Endothelial cell of hepatic sinusoid (primary cell): ENCODE data around the gene NUP133.
"Not testable (repeated sequence)": the region's sequence is repeated elsewhere in the genome, so short reads cannot be mapped to it uniquely, and the experiment has no call there.

Source experiments
- in situ Hi-C: cut with HindIII; loops from 2 replicates; pipeline ENCODE4 v1.10.0; 2017; ENCODE audit warnings: low sequenced_read_pairs

NUP133 gene

DNA sequence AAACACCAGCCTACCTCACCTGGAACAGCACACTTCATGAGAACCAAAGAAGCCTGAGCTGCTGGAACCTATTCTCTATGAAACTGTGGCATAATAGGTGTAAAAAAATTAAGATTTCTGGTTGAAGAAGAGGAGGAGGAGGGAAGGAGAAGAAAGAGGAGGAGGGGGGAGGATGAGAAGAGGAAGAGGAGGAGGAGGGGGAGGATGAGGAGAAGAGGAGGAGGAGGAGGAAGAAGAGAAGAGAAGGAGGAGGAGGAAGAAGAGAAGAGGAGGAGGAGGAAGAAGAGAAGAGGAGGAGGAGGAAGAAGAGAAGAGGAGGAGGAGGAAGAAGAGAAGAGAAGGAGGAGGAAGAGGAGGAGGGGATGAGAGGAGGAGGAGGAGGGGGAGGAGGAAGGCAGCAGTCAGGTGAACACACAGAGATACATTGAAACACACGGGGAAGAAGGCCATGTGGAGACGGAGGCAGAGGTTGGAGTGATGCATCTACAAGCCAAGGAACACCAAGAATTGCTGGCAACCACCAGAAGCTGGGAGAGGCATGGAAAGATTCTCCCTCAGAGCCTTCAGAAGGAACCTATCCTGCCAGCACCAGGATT is 82.5 kb downstream of the NUP133 start:
- in situ Hi-C loops = no loop called here

DNA sequence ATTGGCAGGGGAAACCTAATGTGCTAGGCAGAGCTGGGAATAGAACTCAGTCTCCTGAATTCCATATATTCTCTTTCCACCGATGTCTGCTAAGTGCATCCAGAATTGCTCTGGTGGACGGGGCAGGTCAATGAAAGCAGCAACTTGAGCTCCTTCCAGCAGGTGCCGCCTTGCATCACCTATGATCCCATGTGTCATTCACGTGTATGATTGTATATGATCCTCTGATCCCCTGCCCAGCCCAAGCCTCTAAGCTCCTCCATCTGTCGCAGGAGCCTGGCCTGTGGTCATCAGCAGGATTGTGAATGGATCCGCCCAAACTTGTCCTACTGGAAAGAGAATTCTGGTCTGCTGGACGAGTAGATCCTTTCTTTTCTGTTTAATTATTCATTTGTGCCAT is 87.4 kb downstream of the NUP133 start:
- in situ Hi-C loops = no loop called here

DNA sequence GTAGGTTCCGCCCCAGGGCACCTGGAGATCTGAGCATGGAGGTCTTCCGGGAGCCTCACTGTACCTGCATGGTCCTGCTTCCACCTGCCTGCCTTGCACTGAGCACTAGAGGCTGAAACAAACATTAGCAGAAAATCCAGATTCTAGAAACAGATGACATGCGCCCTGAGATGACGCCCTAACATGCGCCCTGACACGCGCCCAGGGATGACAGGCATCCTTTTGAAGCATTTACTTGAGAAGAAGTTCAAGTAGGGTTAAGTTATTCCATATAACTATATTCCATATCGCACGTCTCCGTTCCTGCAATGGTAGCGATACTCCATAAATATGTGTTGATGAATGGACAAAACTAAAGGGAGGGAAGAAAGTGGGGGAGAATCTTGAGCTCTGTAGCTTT is 87.9 kb downstream of the NUP133 start:
- in situ Hi-C loops = no loop called here

DNA sequence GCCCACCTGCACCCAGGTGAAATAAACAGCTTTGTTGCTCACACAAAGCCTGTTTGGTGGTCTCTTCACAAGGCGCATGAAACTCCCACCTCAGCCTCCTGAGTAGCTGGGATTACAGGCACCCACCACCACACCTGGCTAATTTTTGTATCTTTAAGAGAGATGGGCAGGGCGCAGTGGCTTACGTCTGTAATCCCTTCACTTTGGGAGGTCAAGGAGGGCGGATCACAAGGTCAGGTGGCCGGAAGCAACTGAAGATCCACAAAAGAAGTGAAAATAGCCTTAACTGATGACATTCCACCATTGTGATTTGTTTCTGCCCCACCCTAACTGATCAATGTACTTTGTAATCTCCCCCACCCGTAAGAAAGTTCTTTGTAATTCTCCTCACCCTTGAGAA is 89.6 kb downstream of the NUP133 start:
- in situ Hi-C loops = not testable (repeated sequence)

DNA sequence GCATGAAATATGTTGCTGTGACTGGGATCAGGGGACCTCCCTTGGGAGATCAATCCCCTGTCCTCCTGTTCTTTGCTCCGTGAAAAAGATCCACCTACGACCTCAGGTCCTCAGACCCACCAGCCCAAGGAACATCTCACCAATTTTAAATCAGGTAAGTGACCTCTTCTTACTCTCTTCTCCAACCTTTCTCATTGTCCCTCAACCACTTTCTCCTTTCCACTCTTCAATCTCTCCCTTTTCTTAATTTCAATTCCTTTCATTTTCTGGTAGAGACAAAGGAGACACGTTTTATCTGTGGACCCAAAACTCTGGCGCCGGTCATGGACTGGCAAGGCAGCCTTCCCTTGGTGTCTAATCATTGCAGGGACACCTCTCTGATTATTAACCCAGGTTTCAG is 95.3 kb downstream of the NUP133 start:
- in situ Hi-C loops = not testable (repeated sequence)

DNA sequence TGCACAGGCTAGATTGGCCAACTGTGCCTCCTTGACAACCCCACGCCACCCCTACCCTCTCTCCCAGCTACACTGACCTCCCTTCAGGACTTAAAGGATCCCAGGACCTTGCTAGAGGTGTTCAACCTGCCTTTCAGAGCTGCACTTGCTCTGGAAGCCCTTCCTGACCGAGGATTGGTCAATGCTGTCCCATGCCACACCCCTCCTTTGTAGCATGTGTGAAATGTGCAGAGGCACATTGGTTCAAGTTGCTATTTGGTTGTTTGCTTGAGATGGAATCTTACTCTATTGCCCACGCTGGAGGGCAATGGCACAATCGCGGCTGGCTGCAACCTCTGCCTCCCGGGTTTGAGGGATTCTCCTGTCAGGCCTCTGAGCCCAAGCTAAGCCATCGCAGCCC is 96.1 kb downstream of the NUP133 start:
- in situ Hi-C loops = no loop called here

DNA sequence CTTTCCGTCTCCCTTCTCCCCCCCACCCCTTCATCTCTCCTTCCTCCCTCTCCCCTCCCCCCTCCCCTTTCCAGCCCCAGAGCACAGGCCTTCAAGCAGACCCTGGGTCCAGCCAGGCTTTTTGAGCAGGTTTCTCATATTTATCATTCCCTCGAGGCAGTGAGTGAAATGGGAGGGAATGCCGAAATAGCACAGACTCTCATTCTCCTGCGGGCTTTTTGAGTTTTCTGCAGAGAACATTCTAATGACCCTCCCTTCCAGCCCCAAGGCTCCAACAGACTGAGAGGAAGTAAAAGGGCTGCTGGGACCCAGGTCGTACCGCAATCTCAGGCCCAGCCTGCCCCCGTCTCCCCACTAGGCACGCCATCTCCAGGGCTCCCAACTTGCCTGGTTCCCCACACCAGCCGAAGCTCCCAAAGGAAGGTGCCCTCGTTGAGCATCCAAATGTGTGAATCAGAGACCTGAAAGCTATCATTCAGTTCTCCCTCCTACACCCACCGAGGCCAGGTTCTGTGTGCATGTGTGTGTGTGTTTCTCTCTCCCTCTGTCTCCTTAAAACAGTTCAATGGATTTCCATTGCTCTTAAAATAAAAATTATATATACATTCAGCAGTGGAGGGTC is 96.6 kb downstream of the NUP133 start:
- in situ Hi-C loops = no loop called here

DNA sequence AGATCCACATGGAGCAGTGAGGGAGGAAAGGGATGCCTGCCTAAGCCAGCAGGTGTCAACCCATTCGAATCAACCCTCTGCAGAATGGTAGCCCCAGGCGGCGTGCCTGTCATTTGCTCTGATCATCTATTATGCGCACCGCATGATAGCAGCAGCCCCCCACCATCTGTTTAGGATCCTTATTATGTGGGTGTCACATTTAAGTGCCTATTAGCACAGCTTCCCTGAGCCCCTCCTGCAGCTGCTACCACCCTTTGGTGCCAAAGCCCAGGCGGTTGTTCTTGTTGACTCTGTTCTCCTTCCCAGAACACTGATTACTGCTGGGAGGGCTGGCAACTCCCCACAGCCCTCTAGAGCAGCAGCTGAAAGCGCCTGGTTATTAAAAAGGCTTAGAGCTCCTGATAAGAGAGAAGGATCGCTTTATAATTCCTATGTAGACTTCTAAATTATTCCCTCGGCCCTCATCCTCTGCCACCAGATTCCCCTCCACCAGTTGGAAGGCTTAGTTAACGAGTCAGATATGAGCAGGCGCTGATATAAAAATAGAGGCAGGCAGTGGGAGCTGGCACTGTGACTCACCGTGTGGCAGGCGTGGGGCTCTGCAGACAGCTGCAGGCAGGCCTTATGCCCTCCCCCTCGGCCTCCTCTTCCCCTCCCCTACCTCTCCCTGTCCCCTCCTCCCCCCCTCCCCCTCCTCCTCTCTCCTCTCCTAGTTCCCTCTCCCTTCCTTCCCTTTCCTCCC is 97.3 kb downstream of the NUP133 start:
- in situ Hi-C loops = no loop called here

DNA sequence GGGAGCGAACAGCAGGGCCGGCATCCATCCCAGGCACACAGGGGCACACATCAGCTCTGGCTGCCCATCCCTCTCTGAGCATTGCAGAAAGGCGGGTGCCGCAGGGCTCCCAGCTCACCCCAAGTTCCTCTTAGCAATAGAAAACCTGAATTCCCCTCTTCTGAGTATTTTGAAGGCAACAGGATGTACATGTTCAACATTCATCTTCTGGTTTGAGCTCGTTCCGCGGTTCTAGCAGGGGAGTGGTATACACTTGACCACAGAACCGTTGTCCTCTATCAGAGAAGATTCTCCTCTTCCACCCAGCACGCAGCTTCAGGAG is 97.8 kb downstream of the NUP133 start:
- in situ Hi-C loops = no loop called here

DNA sequence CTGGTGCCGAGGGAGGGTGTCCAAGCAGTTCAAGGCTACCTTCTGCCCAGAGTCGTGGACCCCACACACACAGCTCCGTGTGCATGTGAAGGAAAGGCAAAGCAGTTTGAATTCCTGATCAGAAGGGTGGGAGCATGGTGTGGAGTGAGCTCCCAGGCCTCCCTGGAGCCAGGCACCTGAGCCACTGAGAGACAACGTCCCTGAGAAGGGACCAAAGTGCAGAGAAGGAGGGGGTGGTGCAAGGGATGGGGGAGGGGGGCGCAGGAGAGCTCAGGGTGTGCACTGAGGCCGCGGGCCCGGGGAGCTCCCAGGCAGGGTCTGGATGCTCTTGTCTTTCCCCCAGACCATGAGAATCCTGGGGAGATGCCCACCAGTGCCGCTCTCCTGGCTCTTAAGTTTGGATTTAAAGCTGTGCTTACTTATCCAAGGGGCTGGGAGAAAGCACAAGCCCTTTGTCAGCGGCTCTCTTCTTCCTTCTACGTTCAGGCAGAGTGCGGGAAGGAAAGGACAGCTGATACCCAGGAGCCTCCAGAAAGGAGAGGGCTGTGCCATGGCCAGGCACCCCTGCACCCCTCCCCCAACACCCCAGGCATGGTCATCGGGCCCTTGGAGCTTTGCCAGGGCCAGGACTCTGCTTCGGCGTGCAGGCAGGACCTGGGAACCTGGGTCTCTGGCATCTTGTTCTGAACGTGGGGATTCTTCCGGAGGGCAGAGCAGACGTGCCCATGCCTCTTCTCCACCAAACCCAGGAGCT is 98.3 kb downstream of the NUP133 start:
- in situ Hi-C loops = loop anchor here (5.0 kb wide), 2 partner anchors 38 to 62 kb away; no protein-coding TSS in a partner anchor

DNA sequence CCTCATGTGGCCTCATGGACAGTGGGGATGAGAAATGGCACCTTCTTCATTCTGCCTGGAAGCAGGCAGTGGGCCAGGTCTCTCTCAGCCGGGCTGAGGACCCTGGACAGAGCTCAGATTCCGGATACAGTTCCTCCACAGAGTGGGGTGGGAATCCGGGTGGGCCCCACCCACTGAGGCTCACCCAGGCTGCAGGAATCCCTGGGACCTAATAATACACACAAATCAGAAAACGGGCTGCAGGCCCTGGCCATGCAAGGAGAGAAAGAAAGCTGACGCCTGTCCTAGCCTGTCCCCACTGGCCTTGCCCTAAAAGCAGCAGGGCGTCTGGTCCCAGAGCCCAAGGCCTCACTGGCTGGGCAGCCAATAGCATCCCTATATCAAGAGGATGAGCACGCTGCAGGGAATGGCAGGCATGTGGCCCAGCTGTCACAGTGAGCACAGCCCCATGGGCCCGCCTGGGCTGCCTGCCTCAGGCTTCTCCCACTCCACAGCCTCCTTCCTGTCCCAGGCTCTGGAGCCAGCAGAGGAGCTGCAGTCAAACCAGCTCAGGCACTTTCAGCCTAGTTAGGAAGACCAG is 99.6 kb downstream of the NUP133 start:
- in situ Hi-C loops = loop anchor here (5.0 kb wide), 2 partner anchors 39 to 61 kb away; no protein-coding TSS in a partner anchor

DNA sequence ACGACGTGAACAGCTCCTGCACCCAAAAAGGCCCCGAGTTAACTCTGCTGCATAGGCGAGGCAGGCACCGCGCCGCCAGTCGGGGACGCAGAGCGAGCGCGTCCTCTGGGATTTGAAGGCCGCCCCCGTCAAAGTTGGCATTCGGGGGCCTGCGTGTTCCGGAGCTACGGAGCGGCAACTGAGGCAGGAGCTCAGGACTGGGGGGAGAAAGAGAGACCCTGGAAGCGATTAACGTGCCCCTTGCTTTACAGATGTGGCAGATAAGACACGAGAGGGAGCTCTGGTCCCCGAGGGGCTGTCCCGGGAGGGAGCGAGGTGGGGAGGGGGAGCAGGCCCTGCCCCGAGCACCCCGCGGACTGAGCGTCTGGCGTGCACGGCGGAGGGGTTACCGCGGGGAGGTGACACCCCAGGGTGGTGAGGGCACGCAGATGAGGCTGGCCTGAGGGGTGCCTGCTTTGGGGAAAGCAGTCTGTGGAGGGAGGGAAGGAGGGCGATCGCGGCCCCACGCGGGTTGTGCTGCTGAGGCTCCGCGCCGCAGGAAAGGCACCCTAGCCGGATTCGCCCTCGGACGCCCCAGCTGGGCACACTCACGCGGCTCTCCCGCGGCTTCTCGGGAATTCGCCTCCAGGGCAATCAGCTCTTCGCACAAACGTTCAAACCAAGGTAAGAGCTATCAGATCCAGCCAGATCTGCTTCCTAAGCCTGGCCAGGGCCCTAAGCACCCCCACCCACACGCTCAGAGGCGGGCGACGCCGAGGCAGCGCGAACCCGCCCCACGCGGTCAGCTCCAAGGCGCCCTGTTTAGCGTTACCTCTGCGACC is 100.7 kb downstream of the NUP133 start:
- in situ Hi-C loops = loop anchor here (5.0 kb wide), 2 partner anchors 40 to 60 kb away; no protein-coding TSS in a partner anchor

DNA sequence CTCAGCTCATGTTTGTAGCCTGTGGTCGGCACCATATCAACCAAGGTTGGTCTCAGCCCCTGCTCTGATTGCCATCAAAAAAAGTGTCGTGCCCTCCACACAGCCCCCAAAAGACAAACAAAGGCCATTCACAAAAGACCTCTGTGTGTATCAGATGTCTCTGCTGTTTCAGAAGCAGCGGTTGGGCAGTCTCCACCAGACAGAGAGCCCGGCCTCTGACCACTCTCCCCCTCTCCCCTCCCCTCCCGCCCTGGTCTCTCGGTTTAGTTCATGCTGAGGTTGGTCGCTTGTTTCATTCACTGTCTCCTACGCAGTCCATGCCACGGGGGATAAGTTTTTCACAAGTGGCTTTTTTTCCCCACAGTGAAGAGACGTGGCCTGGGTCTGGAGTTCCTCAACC is 101.3 kb downstream of the NUP133 start:
- in situ Hi-C loops = loop anchor here (5.0 kb wide), 2 partner anchors 41 to 59 kb away; no protein-coding TSS in a partner anchor

DNA sequence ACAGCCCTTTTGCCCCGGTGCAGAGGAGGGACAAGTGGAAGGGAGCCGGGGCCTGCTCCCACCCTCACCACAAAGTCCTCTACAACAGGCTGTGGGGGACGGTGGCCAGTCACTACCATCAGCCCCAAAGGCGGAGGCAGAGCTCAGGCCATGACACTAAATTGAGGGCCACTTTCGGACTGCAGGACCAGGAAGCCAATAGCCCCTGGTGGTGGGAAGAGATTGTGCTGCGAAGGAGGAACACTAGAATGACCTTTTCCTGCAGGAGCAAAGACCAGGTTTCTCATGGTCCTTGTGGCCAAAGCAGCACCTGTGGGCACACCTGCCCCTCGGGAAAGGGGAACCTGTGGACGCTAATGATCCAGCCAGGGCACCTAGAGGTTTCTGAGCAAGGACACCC is 104.6 kb downstream of the NUP133 start:
- in situ Hi-C loops = no loop called here

DNA sequence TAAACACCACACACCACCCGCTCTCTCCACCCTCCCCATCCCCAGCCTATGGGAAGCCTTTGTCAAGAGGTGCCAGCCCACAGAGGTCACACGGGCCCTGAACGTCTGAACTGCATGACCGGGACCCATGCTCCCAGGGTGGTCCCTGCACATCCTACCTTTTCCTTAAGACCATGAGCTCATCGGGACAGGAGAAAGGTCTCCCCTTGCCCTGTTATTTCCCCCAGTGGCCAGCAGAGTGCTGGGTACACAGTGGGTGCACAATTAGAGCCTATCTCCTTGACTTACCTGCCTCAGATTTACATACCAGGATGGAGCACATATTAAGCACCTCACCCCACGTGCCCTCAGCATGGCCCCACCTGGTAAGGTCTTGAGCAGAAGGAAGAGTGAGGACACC is 105.1 kb downstream of the NUP133 start:
- in situ Hi-C loops = no loop called here

DNA sequence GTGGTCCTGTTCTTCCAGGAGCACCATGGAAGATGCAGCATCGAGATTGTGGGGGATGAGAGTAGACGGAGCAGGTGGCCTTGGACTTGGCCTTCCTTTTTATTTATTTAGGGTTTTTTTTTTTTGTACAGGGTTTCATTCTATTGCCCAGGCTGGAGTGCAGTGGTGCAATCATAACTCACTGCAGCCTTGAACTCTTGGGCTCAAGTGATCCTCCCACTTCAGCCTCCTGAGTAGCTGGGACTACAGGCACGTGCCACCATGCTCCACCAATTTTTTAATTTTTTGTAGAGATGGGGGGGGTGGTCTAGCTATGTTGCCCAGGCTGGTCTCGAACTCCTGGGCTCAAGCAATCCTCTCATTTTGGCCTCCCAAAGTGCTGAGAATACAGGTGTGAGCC is 105.8 kb downstream of the NUP133 start:
- in situ Hi-C loops = not testable (repeated sequence)

DNA sequence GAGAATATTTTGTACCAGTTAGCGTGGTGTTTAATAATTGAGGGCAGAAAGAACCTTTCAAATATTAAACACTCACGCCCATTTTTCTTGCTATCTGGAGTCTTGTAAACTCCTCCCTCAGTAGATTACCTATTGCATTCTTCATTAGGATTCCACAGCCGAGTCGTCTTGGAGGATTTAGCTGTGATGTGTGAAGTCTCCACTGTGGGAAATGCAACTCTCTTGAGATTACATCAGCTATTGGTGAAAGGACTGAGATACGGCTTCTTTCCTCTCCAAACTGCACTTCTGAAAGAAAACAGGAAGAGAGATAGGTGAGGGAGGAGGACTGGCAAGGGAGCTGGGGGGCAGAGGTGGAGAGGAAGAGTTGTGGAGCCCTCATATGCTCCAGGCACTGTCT is 110.4 kb downstream of the NUP133 start:
- in situ Hi-C loops = no loop called here

DNA sequence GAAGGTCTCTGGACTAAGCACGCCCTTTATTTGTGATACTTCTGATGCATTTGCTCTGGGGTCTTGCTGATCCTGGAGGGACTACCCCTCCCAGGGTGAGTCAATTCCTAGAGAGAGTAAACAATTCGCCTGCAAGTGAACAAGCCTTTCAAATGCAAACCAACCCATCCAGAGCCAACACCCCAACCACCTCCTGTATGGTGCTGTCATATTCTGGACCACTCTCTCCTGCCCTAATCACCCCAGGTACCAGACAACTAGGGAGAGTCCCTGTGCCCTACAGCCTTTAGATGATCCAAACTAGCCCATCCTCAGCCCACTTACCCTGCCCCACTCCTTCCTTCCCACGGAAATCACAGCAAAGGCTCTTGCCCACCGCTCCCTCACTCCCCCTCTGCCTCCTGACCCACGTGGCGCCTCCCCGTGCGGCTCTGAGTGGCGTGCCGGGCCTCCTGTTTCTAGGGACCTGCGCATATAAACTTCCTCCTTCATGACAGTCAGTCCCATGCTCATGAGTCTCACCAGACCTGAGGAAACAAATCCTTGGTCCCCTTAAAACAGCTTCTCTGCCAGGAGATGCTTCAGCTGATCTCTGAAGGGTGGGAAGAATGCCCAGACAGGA is 111.4 kb downstream of the NUP133 start:
- in situ Hi-C loops = no loop called here

DNA sequence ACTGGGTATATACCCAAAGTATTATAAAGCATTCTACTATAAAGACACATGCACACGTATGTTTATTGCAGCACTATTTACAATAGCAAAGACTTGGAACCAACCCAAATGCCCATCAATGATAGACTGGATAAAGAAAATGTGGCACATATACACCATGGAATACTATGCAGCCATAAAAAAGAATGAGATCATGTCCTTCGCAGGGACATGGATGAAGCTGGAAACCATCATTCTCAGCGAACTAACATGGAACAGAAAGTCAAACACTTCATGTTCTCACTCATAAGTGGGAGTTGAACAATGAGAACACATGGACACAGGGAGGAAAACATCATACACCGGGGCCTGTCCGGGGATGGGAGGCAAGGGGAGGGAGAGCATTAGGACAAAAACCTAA is 113.6 kb downstream of the NUP133 start:
- in situ Hi-C loops = not testable (repeated sequence)

DNA sequence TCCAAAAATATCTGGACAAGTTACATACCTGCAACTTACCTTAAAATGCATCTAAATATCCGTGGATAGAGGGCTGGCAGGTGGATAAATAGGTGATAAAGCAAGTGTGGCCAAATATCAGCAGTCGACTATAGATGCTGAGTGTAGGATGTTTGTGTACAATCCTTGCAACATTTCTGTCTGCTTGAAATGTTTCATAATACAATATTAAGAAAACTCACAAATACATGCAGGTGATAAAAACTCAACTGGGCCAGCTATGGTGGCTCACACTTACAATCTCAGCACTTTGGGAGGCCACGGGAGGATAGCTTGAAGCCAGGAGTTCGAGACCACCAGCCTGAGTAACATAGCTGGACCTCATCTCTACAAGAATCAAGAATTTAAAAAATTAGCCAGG is 115.2 kb downstream of the NUP133 start:
- in situ Hi-C loops = no loop called here
